ENCODE results near the gene SHISA8. TPM values are rescaled to one million over a fixed set of nuclear protein-coding genes. Genes with fewer than 3 reads are reported as not detected.

SHISA8 gene
- total RNA-seq, 1 donor from 2014 or later = not detected

GRCh38 chr22:41919357-41920224, 4.7 kb upstream of the SHISA8 start:
- Mint-ChIP-seq H3K36me3 (ENCODE audit: low read depth) (no peaks in the 10 kb centered on the region), H3K4me3 (ENCODE audit: unreplicated experiment) (no peak overlapping the region), H3K27me3 (ENCODE audit: low read depth) (peaks cover 22% of the 10 kb centered on the region), H3K27ac (ENCODE audit: unreplicated experiment) (no peak overlapping the region), H3K9me3 (ENCODE audit: low read depth) (no peaks in the 10 kb centered on the region), H3K4me1 (ENCODE audit: low read depth) (peaks cover 8% of the 10 kb centered on the region)
- TF ChIP-seq CTCF (IDR thresholded peaks at IDR 0.05) = no peak
- DNase-seq (ENCODE audit: low spot score) = no peak

- TF ChIP-seq CTCF (IDR thresholded peaks at IDR 0.05) = no peak
- Mint-ChIP-seq H3K27ac (ENCODE audit: unreplicated experiment) (peak overlapping the region; percentile 51), H3K36me3 (ENCODE audit: low read depth) (no peaks in the 10 kb centered on the region)
Observed at GRCh38 chr22:41917903-41918791, 3.3 kb upstream of the SHISA8 start.

GRCh38 chr22:41917375-41917902, 2.6 kb upstream of the SHISA8 start:
- Mint-ChIP-seq H3K4me3 (ENCODE audit: unreplicated experiment) (no peak overlapping the region), H3K27me3 (ENCODE audit: low read depth) (peaks cover 28% of the 10 kb centered on the region), H3K36me3 (ENCODE audit: low read depth) (no peaks in the 10 kb centered on the region), H3K4me1 (ENCODE audit: low read depth) (peaks cover 8% of the 10 kb centered on the region), H3K9me3 (ENCODE audit: low read depth) (no peaks in the 10 kb centered on the region), H3K27ac (ENCODE audit: unreplicated experiment) (no peak overlapping the region)
- DNase-seq (ENCODE audit: low spot score) = no peak
- no peak for TF ChIP-seq CTCF (IDR thresholded peaks at IDR 0.05)

More at GRCh38 chr22:41917903-41918791, 3.3 kb upstream of the SHISA8 start:
- Mint-ChIP-seq H3K9me3 (ENCODE audit: low read depth) (no peaks in the 10 kb centered on the region), H3K4me3 (ENCODE audit: unreplicated experiment) (no peak overlapping the region), H3K4me1 (ENCODE audit: low read depth) (peaks cover 8% of the 10 kb centered on the region), H3K27me3 (ENCODE audit: low read depth) (peaks cover 24% of the 10 kb centered on the region)
- DNase-seq (ENCODE audit: low spot score) = no peak

- no peak for TF ChIP-seq CTCF (IDR thresholded peaks at IDR 0.05)
- peaks cover 8% of the 10 kb centered on the region for H3K4me1 Mint-ChIP-seq (ENCODE audit: low read depth)
- no peak overlapping the region for H3K4me3 Mint-ChIP-seq (ENCODE audit: unreplicated experiment)
- no peak for DNase-seq (ENCODE audit: low spot score)
- no peaks in the 10 kb centered on the region for H3K36me3 Mint-ChIP-seq (ENCODE audit: low read depth)
- H3K27me3 Mint-ChIP-seq (ENCODE audit: low read depth) = peaks cover 34% of the 10 kb centered on the region
- H3K27ac Mint-ChIP-seq (ENCODE audit: unreplicated experiment) = no peak overlapping the region
- H3K9me3 Mint-ChIP-seq (ENCODE audit: low read depth) = no peaks in the 10 kb centered on the region
Observed at GRCh38 chr22:41916745-41917358, 2.0 kb upstream of the SHISA8 start.
